Activated effector memory CD4-positive, alpha-beta T cell treated with Interleukin-2 at 50 U/mL for 16 hours (primary cell): ENCODE results near the gene ARHGAP22.

Experiments
- DNase-seq: peaks from one replicate; pipeline ENCODE4 v3.0.0-alpha.2; 2020

ARHGAP22 gene

GRCh38 chr10:48459270-48460150 lies 145.4 kb downstream of the ARHGAP22 start:
- no peak for DNase-seq

GRCh38 chr10:48458662-48459048 lies 146.2 kb downstream of the ARHGAP22 start:
- no peak for DNase-seq

- no peak for DNase-seq
Measured at GRCh38 chr10:48457949-48458661, 146.8 kb downstream of the ARHGAP22 start.

GRCh38 chr10:48456808-48457761 lies 147.8 kb downstream of the ARHGAP22 start:
- no peak for DNase-seq

- DNase-seq: no peak
Measured at GRCh38 chr10:48456361-48456804, 148.5 kb downstream of the ARHGAP22 start.

- DNase-seq: no peak
Measured at GRCh38 chr10:48455392-48456151, 149.3 kb downstream of the ARHGAP22 start.

GRCh38 chr10:48455055-48455391 lies 149.8 kb downstream of the ARHGAP22 start:
- no peak for DNase-seq

GRCh38 chr10:48454302-48455054 lies 150.4 kb downstream of the ARHGAP22 start:
- DNase-seq: no peak

- no peak for DNase-seq
Measured at GRCh38 chr10:48453451-48454301, 151.2 kb downstream of the ARHGAP22 start.

GRCh38 chr10:48452879-48453412 lies 151.9 kb downstream of the ARHGAP22 start:
- no peak for DNase-seq

- DNase-seq: no peak
Measured at GRCh38 chr10:48451969-48452878, 152.6 kb downstream of the ARHGAP22 start.

- no peak for DNase-seq
Measured at GRCh38 chr10:48450741-48451466, 154.0 kb downstream of the ARHGAP22 start.

- DNase-seq: no peak
Measured at GRCh38 chr10:48450233-48450740, 154.6 kb downstream of the ARHGAP22 start.

- no peak for DNase-seq
Measured at GRCh38 chr10:48449501-48450232, 155.2 kb downstream of the ARHGAP22 start.

GRCh38 chr10:48448796-48449195 lies 156.1 kb downstream of the ARHGAP22 start:
- DNase-seq: no peak

- no peak for DNase-seq
Measured at GRCh38 chr10:48447356-48448215, 157.3 kb downstream of the ARHGAP22 start.
